Right lobe of liver (tissue), 4 donors: ENCODE results near the gene PRRG3.

Experiments used
- POLR2A ChIP-seq: fragments of 450-650 bp; IDR thresholded peaks from one replicate; pipeline ENCODE4 v1.6.1; 2017; ENCODE audit warnings: antibody characterized with exemption, mild to moderate bottlenecking
- TF ChIP-seq, protein P1 (sequence below), 4 donors: fragments of 200-600 bp in 3 of 4; fragments of 450-650 bp in 1 of 4; IDR thresholded peaks; one replicate each; pipeline versions ENCODE4 v1.5.1 to v1.8.0; 2016 to 2022; ENCODE audit warnings: antibody characterized with exemption in 4 of 4, mild to moderate bottlenecking in 2 of 4
- donor health status: DM: no; HTN: no; CAD: no.
- donor health status: DM: no; HTN: no; CAD: no.
- donor health status: DM: no; HTN: yes; CAD: no.

- TF ChIP-seq, protein P1, sequence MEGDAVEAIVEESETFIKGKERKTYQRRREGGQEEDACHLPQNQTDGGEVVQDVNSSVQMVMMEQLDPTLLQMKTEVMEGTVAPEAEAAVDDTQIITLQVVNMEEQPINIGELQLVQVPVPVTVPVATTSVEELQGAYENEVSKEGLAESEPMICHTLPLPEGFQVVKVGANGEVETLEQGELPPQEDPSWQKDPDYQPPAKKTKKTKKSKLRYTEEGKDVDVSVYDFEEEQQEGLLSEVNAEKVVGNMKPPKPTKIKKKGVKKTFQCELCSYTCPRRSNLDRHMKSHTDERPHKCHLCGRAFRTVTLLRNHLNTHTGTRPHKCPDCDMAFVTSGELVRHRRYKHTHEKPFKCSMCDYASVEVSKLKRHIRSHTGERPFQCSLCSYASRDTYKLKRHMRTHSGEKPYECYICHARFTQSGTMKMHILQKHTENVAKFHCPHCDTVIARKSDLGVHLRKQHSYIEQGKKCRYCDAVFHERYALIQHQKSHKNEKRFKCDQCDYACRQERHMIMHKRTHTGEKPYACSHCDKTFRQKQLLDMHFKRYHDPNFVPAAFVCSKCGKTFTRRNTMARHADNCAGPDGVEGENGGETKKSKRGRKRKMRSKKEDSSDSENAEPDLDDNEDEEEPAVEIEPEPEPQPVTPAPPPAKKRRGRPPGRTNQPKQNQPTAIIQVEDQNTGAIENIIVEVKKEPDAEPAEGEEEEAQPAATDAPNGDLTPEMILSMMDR (IDR thresholded peaks at IDR 0.05) = no peak
- TF ChIP-seq POLR2A = no peak
Measured at GRCh38 chrX:151737494-151737893, 42.2 kb downstream of the PRRG3 start.
